Activated CD4-positive, alpha-beta T cell treated with anti-CD3 and anti-CD28 coated beads for 24 hours (primary cell): ENCODE measurements around the gene KCNK2.
"Not testable (repeated sequence)": the region's sequence is repeated elsewhere in the genome, so short reads cannot be mapped to it uniquely, and the experiment has no call there.

ENCODE experiments used
- DNase-seq, 2 donors: peaks; one replicate each; pipeline ENCODE4 v3.0.0-alpha.2; 2020; ENCODE audit warnings: low read depth in 2 of 2

Gene KCNK2

GRCh38 chr1:215151841-215152549 is 69.5 kb downstream of the KCNK2 start:
- no peak for DNase-seq

GRCh38 chr1:215156232-215156631 is 73.7 kb downstream of the KCNK2 start:
- no peak for DNase-seq

DNA sequence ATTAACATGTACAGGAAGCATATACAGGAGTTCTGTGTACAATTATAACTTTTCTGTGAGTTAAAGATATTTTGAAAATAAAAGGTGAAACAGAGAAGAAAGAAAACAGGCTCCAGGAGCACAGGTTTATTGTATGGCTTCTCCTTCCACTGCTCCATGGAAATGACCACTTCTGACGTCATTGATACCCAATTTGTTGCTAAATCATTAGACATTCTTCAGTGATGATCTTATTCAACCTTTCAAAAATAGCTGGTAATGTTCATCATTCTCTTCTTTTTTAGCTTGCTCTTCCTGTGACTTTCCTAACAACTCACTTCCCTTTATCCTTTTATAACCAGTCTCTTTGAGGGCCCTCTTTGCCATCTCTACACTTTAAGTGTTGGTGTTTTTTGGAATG is 77.8 kb downstream of the KCNK2 start:
- DNase-seq = no peak

GRCh38 chr1:215163144-215163543 is 80.6 kb downstream of the KCNK2 start:
- not testable (repeated sequence) for DNase-seq

DNA sequence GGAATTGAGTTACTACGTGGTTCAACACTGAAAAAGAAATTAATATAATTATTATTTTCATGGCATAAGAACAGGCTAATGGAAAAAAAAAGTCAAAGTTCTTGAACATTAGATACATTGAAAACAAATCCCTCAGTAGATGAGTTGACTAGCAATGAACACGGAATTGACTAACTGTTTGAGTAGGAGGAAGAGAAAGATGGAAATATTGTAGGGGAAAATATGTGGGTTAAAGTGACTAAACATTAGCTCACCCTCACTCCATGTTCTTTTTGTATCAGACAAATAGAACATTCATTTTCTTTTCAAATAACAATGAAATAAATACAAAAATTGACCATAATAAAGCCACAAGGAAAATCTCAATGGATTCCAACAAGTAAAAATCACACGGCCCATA is 84.3 kb downstream of the KCNK2 start:
- no peak for DNase-seq

DNA sequence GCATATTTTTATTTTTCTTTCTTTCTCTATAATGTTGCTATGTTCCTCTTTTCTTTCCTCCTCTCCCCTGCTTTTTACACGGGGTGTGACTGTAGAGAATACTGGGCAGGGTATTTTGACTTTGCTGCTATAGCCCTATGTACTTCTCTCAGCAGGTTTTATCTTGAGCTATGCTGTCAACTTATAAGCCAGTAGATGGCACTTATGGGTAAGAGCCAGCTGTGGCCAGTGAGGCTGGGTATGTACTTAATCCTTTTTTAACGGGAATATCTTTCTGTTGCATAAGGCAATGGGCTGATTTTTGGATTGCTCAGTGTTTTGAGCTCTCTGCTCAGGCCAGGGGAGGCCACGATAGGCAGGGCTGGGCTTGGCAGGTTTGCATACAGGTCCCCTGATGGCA is 99.0 kb downstream of the KCNK2 start:
- no peak for DNase-seq

DNA sequence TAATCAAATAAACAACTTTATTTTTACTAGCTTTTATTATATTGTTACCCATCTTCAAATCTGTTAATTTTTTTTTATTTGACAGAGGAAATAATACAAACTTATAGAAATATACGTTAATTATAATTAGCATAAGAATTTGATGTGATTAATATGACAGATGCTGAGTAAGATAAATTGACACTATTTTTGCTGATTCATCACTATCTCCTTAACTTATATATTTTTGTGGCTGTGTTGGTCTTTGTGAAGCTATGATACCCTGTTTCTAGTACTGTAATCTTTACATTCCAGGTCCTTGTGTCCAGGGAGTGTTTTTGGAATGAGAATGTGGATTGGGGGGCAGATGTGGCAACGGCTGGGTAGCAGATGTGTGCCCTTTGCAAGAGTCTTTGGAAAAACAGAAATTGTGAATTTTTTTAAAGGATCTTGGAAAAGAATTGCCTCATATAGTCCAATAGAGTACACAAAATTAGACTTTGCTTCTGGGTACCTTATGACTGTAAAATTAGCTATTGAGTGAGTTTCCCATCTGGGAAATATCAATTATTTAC is 102.6 kb downstream of the KCNK2 start:
- no peak for DNase-seq

GRCh38 chr1:215188302-215188950 is 105.9 kb downstream of the KCNK2 start:
- DNase-seq = no peak

DNA sequence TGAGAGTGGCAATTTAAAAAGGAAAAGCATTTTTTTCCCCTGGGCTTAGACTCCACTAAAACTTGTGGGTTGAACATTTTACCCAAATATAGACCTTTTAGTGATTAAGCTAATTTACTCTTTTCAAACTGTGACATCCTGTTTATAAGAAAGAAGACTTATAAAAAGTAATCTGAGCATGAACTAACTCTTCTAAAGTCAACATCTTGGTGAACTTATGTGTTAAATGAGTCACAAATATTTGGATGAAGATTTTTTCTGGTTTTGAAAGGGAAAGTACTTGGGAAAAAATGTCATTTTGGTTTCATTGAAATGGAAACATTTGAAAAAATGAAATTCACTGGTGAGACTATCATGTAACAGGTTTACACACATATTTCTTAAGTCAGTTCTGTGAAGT is 109.8 kb downstream of the KCNK2 start:
- DNase-seq = no peak

- DNase-seq = no peak
Measured at GRCh38 chr1:215198021-215198420, 115.5 kb downstream of the KCNK2 start.

DNA sequence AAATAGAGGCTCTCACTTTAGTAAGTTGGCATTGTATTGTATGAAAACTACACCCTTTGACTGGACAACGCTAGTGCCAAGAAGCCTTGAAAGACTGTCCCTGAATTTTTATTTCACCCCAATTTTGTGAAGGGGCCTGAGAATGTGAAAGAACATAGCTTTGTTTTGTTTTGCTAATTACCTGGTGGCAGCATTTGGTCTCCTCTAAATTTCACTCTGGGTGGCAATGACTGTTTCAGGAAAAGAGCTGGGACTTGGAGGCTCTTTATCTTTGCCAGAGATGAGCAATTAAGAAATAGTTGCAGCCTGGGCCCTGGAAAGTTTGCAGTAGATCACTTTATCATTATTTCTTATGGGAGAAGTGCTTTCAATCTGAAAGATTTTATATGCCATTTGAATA is 117.6 kb downstream of the KCNK2 start:
- DNase-seq = no peak

DNA sequence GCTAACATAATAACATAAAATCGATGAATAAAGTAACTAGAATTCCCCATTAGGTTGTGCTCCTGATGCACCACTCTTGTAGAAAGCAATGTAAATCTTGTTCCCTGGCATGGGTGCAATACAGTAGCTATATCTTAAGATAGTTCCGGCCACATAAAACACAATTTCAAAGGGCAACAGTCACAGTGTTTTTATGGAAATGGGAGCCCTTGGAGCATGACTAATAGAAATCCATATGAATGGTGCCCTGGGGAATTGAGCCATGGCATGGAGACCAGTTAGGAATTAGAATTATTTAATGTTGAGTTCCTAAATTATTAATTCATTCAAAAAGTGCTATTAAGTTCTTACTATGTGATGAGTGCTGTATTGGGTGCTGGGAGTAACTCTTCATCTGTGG is 118.7 kb downstream of the KCNK2 start:
- no peak for DNase-seq

DNA sequence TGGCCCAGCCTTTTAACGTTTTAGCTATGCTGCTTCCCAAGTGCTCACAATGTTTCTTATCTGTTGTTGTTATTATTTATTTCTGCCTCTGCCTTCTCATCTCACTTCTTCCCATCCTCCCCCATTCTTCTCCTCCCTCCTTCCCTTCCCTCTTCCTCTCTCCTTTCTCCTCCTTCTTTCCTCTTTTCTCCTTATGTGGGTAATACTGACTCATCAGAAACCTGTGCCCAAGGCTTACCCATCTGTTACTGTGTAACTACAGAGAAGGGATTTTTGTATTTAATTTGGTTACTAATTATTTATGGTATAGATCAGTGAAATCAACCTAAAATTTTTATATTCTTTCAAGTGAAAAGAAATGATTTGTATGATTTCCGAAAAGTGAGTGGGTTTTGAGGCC is 120.3 kb downstream of the KCNK2 start:
- no peak for DNase-seq

DNA sequence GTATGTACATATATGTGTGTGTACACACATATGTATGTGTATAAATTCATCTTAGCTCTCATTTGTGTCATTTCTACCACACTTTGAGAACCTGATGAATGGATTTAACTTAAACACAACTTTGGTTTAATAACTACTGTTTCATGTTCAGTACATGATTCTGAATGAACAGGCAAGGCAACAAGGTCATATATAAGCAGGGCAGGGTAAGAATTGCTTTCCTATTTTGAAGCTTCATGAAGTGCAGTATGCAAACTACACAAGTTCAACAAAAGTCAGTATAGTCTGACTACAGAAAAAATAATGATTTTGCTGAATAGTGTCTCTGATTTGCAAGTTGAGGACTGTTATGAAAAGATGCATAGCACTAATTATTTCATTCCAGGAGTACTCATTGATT is 127.6 kb downstream of the KCNK2 start:
- DNase-seq = no peak

DNA sequence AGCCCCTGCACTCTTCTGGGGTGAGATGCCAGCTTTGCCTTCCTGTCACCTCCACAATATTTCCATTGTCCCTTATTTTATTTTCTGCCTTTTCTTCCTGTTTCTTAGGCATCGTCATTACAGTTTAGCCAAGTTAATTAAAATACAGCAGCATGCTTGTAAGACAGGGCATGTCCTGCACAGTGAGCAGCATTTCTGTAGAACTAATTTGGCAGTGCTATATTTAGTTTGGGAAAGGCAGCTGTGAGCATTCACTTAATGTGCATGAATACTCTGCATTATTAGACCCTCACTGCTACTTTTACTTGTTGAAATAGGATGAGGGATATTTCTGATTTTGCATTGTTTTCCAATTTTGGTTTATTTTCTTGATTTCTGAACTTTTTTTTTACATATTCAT is 133.3 kb downstream of the KCNK2 start:
- DNase-seq = no peak

DNA sequence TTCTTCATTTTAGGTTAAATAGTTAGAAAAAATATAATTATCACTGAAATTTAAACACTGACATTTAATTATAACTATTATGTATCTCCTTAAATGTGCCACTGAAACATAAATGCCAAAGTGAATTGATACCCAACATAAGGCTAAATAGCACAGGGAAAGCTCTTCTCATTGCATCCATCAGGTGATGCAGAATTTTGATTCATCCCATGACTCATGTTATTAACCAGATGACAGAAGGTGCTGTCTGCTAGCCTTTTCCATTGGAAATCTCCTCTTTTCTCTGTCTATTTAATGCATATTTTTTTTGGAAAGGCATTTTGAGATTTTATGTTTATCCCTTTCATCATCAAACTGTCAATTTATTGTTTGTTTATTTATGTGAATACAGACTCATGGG is 136.8 kb downstream of the KCNK2 start:
- no peak for DNase-seq

DNA sequence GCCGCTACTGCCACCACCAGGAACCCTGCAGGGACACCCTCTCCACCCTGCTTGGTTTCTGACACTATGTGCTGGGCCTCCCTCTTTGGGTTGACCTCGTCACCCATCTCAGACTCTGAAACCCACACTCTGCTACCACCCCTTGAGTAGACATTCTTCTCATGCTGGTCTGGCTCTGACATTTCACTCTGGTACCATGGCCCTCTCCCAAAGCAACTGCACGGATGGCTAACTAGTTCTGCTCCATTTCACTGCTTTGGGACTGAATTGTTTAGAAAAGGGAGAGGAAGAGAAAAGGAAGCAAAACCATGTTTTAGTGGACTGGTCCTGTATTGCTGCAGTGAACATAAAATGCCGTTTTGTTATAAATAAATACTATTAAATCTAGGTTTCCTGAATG is 137.8 kb downstream of the KCNK2 start:
- DNase-seq = no peak

DNA sequence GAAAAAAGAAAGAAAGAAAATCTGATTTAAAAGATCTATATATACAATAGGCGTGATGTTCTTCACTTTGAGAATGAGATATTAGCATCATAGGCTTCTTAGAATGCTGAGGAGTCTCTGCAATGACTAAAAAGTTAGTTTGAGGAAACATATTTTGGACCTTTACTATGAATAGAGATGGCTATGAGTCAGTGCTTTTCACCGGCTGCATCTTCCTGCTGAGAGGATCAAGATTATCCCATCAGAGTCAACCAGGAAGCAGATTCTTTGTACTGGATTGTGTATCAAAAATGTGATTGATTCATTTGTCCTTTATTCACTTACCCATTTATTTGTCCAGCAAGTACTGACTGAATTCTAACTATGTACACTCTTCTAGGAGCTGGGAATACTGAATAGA is 144.2 kb downstream of the KCNK2 start:
- no peak for DNase-seq

- no peak for DNase-seq
Measured at GRCh38 chr1:215228193-215228592, 145.7 kb downstream of the KCNK2 start.

GRCh38 chr1:215241451-215241850 is 158.9 kb downstream of the KCNK2 start:
- DNase-seq = no peak

DNA sequence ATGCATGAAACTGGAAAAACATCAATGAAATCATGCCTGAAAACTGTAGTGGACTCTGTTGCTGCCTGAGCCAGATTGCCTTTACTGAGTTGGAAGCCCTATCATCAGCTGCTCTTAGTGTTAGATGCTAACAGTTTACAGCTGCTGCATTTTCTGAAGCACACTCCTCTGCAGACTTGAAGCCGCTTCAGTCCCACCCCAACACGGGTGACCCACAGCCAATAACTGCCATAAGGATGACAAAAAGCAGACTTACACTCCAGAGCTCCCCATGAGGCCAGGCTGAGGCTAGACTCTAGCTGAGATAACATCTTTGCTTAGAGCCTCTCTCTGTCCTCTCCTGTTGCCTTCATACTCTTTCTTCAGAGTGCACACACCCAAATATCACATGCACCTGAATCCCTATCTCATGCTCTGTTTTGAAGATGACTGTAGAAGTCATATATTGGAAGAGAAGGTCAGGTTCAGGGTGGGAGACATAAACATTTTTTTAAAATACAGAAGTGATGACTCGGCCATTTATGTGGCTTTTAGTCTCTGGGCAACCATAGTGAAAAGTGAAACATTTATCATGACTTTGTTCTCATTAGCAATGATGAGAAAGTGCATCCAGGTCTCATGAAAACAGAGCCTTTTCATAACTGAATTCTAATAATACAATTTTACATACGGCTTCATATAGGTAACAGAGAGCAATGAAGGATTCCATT is 161.0 kb downstream of the KCNK2 start:
- no peak for DNase-seq

DNA sequence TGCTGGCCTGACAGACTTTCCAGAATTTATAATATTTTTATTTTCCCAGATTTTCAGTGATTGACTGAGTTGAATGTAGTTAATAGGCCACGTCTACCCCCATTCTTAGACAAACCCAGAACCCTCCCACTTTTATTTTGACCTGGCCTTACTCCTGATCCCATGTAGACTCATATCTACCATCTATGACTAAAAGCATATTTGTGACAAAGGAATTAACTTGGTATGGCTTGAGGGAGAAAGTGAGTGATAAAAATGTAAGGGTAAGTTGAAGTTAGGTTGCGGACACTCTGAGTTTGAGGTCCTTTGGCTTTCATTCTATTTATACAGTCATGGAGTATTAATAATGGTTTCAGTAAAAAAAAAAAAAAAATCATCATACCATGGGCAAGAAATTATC is 168.4 kb downstream of the KCNK2 start:
- no peak for DNase-seq

DNA sequence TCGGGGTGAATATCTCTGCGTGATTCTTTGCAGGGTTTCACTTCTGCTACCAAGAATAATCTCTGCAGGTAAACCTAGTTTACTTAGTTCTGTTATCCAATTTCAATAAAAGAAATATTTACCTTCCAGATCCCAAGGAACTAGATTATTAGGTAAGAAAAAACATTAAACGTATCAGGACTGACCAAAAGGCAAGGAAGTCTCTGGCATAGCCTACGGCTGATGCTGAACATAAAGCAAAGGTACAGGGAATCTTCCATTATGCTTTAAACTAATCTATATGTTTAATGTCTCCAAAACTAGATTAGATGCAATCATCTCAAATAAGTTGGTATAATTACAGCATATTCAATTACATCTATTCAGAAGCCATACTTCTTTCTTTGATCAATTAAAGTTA is 168.9 kb downstream of the KCNK2 start:
- DNase-seq = no peak
